CD4-positive, alpha-beta T cell treated with Interferon gamma for 1 hour (primary cell): ENCODE measurements around the gene CHST2.
"Not testable (repeated sequence)": the region's sequence is repeated elsewhere in the genome, so short reads cannot be mapped to it uniquely, and the experiment has no call there.

Experiments used
- DNase-seq: peaks from one replicate; pipeline ENCODE4 v3.0.0-alpha.2; 2020

The CHST2 gene

DNA sequence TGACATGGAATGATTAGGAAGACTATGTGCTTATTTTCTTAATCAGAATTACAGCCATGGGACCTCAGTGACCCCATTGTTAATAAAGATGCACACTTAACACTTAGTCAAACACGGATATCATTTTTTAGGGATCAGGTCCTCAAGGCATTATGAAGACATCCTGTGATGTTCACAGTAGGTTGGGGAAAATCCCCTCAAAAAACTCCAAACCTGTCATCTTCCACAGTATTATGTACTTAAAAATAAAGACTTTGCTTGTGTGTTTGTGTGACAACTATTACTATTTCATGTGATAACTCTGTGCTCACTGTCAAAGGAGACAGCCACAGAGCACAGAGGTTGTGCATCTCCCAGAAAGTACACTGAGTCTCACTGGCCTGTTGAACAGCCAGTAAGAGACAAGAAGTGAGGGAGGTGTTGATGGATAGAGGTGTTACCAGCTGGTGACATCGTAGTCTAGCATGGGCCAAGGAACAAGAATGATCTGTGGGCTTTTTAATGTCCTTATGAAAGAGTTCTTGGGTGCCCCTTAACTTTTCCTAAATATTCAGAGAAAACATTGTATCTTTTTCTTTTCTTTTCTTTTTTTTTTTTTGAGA, 18.0 kb downstream of the CHST2 start:
- no peak for DNase-seq

DNA sequence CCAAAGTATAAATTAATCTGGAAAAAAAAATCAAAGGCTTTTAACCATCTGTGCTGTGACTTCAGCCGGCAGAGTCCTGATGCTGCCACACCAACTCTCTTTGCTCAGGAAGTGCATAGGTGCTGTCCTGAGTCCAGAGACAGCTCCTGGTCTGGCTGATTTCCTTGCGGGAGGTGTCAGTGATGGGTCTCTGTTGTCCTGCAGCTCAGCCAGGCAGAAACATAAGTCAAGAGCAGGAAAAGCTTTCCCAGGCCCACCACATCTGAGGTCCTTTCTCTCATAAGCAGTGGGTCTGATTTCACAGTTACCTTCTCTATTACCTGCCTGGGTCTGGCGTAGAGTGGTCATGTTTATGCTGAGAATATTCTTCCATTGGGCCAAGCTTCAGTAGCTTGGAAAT, 19.4 kb downstream of the CHST2 start:
- DNase-seq: no peak

DNA sequence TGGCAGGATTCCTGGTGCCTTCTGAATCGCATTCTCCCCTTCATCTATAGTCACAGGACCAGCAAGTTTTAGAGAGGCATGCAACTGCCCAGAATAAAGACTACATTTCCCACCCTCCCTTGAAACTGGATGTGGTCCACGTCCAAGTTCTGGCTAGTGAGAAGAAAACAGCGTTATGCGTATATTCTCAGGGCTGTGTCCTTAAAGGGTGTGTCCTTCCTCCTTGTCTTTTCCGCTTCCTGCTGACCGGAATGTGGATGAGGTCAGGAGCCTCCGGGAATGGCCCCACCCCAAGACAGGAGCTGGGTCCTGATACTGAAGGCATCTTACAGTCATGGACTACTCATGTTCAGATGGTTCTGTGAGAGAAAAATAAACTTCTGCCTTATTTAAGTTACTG, 20.2 kb downstream of the CHST2 start:
- DNase-seq: no peak

DNA sequence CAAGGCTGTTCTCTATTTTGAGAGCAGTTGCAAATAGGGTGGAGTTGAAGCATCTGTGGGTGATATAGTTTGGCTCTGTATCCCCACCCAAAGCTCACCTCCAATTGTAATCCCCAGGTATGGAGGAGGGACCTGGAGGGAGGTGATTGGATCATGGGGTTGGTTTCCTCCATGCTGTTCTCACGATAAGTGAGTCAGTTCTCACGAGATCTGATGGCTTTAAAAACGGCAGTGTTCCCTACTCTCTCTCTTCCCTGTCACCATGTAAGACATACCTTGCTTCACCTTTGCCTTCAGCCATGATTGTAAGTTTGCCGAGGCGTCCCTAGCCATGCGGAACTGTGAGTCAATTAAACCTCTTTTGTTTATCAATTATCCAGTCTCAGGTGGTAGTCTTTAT, 21.0 kb downstream of the CHST2 start:
- no peak for DNase-seq

DNA sequence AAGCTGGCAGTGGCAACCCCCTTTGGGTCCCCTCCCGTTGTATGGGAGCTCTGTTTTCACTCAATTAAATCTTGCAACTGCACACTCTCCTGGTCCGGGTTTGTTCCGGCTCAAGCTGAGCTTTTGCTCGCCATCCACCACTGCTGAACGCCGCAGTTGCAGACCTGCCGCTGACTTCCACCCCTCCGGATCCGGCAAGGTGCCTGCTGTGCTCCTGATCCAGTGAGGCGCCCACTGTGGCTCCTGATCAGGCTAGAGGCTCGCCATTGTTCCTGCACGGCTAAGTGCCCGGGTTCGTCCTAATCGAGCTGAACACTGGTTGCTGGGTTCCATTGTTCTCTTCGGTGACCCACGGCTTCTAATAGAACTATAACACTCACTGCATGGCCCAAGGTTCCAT, 22.8 kb downstream of the CHST2 start:
- DNase-seq: no peak

DNA sequence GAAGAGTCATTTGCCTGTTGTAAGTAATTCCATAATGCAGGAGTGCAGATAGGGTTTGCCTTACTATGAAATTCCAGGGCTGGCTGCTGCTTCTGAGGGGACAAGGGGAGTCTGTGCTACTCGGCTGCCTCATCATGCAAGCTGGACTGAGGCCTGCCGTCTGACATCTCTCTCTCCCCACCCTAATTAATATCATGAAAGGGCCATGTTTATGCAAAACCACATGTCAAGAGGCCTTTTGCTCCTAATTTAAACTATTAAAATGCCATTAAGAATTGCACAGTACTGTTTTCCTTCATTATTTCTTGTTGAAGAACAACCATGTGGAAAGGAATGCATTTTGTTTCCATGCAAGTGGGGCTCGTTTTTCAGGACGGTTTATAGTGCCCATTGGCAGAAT, 26.3 kb downstream of the CHST2 start:
- no peak for DNase-seq

DNA sequence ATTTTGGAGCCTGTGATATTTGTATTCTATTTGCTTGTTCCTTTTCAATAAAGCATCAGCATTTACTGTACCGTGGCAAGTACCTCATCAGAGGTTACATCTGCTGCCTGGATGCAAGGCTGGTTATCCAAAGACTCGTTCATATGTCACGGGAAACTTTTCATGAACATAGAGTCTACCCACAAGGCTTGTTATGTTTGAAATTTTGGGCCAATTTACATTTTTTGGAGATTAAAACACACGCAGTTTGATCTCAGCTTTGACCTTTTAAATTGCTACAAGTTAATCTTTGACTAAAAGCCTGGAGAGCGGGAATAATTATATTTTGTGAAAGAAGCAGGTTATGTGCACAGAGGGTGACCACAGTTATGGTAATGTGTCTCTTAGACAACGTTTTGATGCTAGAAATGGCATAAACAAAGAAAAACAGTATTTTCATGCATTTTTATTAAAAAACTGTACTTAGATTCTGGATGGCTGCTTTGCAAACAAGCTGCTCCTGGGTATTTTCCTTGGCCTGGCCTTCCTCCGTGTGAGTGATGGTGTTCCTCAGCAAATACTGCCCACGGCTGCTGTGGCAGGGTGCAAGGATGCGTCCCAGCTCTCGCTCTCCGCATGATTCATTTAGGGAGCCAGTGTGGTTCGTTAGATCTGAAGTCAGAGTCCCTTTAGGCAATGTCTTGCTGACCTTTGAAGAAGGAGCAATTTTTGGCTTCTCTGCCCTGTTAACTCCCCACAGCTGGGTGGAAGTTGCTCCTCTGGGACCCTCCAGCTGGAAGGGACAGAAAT, 27.1 kb downstream of the CHST2 start:
- DNase-seq: no peak

DNA sequence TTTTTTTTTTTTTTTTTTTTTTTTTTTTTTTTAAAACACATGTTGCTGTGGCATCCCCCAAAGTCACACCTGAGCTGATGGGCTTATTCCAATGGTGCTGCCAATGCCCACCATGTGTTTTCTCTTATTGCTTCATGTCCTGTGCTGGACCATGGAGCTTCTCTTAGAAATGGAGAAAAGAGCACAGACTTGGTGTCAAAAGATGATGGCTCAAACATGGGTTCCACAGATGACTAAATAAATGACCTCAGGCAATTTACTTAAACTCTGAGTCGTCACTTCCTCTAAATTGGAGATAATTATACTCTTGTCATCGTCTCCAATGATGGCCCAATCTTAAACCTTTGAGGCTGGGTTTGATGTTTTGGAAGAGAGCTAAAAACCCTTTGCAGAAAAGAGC, 28.1 kb downstream of the CHST2 start:
- DNase-seq: no peak

- no peak for DNase-seq
Observed at GRCh38 chr3:143150071-143150470, 30.5 kb downstream of the CHST2 start.

GRCh38 chr3:143151004-143151731, 31.6 kb downstream of the CHST2 start:
- no peak for DNase-seq

GRCh38 chr3:143152043-143152442, 32.5 kb downstream of the CHST2 start:
- no peak for DNase-seq

DNA sequence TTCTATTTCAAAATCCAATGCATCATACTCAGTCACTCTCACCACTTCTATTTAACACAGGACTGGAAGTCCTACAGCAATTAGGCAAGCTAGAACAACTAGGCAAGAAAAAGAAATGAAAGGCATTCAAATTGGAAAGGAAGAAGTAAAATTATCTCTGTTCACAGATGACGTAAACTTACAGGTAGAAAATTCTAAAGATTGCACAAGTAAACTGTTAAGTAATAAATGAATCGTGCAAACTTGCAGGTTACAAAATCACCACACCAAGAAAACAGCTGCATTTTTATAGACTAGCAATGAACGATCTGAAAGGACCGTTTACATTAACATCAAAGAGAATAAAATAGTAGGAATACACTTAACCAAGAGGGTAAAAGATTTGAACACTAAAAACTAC, 36.2 kb downstream of the CHST2 start:
- DNase-seq: no peak

DNA sequence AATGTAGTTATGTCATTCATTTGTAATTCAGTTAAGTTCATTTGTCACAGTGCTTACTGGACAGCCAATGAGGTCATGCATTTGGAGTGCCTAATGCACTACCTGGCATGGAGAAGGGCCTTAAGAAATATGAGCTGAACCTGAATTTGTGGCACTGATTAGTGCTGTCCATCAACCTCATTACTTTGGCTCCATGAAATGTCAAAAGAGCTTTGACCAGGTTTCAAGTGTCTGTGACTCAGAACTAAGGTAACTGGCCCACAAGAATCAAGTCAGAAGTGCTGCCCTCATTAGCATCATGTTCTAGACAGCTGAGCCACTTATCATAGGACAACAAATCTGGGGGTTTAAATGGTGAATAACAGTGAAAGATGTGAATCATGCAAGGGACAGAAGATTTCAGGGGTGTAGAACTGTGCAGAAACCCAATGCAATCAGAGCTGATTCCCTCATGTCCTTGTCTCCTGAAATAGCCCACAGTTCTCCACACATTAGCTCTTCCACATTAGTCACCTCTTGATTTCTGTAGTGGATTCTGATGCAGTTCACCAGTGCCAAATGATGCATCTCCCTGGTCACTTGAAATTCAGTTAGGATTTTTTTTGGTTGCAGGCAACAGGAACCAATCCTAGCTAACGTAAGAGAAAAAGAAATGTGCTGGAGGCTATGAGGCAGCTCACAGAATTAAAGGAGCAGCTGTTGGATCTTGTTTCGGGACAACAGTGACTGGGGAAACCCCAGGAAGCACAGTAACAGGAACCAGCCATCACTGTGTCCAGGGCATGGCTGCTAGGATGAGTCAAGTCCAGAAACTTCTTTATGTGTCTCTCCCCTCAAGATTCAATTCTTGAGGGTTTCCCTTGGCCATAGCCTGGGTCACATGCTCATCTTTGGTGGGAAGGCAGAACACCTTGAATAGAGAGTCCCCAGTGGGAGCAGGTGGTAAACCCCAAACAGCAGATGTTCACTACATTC, 38.7 kb downstream of the CHST2 start:
- peak; percentile 15 for DNase-seq

DNA sequence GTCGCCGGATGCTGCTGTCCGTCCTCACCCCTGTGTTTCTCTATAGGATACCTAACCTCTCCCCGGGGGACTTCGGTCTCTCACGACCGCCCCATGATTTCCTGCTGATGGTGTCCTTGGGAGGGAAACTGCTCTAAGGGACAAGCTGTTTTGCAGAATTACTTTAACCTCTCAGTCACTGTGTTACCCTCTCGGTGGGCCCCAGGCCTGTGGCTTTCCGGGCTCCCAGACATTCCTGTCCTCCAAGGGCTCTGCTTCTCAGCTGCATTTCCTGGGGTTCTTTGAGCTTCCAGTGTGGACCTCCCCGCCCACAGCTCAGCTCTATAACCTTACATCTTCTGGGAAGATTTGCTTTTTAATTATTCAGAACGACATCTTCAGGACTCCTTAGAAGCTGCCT, 40.9 kb downstream of the CHST2 start:
- no peak for DNase-seq

DNA sequence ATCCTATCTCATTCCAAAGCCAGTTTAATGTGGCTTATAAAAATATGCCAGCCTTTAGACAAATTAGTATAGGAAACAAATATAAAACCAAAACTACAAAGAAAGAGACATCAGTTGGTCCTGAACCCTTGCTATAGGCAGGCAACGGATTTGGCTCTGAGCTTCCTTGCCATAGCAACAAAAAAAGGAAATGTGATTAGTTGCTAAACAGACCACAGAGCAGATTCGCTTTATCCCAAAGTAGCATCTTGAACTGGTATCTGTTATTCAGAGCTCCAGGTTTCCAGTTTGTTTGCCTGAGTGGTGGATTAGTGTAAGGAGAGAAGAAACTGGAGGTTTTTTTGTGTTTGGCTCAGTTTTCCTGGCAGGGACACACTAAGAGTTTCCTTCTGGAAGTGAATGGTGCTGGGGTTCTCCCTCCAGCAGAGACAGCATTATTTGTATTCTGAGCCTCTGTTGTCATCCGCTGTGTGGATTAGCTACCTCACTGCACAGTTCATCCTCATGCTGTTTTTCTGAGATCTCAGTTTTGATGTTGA, 44.1 kb downstream of the CHST2 start:
- no peak for DNase-seq

GRCh38 chr3:143165211-143165610, 45.6 kb downstream of the CHST2 start:
- DNase-seq: no peak

GRCh38 chr3:143165612-143166285, 46.2 kb downstream of the CHST2 start:
- DNase-seq: not testable (repeated sequence)

GRCh38 chr3:143166376-143166775, 46.8 kb downstream of the CHST2 start:
- no peak for DNase-seq

- DNase-seq: no peak
Observed at GRCh38 chr3:143167969-143168854, 48.6 kb downstream of the CHST2 start.

GRCh38 chr3:143168855-143169192, 49.3 kb downstream of the CHST2 start:
- DNase-seq: no peak

DNA sequence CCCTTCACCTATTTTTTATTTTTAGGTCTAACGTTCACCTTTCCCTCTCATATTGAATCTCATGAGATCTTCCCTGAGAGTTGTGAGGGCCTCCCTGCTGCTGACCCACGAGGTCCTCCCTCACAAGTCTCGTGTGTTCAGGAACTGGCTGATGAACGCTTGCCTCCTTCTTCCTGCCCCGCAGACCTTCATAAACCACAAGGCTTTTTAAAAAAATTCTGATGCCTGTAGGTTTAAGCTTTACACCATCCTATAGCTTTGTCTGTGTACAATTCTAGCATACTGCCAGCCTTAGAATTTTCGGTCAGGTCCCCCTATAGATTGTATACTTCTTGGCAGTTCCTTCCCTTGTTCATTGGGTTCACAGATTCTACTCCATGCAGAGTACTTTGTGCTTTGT, 50.5 kb downstream of the CHST2 start:
- no peak for DNase-seq
